COLO668 (cell line): Measurements from ENCODE around the gene GNAZ.

Experiments
- DNase-seq: peaks from one replicate; lab custom pipeline; 2025; ENCODE audit not compliant: unreplicated experiment; lab: John Stamatoyannopoulos, UW

Gene GNAZ

DNA sequence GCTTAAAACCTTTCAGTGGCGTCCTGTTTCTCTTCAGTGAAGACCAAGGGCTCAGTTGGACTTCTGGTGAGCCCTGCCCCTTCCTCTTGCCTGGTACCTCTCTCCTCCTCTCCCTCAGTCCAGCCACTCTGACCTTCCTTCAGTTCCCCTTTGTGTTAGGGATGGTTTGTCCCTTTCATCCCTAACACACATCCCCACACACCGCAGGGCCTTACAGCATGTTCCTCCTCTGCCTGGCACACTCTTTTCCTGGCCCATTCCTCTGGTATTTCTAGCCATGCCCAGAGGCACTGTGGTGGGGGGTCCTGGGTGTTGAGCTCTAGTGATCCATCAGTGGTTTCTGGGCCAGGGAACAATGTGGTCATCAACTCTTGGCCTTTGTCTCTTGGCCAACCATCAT is 21.4 kb downstream of the GNAZ start:
- no peak for DNase-seq

DNA sequence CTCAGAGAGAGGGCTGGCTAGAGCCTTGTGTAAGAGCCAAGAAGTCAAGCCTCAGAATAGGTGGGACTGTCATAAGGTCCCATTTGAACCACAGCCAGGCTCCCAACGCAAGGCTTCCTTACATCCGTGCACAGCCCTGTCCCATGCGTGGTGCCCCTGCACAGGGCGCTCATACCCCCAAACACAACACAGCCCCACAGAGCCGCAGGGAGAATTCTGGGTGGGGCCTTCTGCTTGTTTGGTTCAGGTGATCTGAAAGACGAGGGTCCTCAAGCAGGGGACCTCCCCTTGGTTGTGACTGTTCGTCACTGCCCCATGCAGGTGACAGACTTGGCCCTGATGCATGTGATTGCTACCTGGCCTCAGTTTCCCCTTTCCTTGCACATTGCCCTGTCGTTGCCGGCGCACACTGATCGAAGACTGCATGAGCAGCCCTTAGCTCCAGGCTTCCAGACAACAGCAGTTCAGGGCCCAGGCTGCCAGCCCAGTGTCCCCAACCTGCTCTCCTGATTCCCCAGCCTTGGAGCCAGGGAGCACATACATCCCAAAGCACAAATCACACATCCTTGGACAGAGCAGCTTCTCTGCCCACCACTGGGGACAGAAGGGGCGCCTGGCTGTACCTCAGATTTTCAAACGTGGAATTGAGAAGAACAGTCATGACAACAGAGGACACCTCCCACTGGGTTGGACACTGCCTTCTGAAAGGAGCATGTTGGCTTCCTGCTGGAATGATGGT is 22.1 kb downstream of the GNAZ start:
- no peak for DNase-seq

DNA sequence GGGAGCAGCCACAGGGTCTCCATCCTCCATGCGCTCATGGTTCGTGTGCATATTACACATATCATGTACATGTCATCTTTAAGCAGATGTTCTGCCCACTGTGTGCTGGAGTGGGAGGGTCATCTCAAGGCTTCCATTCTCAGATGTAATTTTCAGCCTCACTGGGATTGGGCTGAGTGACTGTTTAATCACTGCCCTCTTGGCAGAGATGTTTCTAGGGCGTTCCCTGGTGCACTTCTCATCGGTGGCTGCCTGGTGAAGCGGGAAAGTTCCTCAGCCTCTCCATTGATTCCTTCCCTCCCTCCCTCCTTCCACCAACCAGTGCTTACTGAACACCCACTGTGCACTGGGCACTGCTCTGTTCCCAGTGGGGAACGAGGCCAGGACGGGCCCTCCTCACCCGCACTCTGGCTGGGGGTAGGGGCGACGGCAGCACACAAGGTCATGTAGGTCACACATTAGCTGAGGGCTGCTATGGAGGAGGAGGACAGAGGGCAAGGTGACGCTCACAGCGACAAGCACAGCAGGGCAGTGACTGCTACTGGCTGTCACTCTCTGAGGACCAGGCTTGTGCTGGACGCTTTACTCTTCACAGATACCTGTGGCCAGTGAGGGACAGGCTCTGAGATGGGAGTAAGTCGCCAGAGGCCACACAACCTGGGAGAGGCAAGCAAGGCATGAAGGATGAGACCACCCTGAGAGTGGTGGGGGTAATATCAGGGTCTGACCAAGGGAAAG is 22.9 kb downstream of the GNAZ start:
- no peak for DNase-seq

DNA sequence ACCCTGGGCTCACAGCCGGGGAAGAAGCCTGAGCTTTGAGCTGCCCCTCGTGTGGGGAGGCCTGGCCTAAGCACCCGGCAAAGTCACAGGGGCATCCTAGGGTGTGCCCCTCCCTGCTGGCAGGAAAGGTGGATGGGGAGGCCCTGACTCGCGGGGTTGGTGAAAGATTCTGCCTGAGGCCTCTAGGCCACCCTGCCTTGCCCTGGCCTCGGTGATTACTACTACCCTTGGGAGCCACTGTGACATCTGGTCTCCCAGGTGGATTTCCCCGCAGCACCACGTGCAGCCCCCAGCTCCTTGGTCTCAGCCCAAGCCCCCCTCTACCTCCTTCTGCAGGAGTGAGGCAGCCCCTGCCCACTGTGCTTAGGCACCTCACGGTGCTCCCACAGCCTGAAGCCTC is 23.9 kb downstream of the GNAZ start:
- no peak for DNase-seq

DNA sequence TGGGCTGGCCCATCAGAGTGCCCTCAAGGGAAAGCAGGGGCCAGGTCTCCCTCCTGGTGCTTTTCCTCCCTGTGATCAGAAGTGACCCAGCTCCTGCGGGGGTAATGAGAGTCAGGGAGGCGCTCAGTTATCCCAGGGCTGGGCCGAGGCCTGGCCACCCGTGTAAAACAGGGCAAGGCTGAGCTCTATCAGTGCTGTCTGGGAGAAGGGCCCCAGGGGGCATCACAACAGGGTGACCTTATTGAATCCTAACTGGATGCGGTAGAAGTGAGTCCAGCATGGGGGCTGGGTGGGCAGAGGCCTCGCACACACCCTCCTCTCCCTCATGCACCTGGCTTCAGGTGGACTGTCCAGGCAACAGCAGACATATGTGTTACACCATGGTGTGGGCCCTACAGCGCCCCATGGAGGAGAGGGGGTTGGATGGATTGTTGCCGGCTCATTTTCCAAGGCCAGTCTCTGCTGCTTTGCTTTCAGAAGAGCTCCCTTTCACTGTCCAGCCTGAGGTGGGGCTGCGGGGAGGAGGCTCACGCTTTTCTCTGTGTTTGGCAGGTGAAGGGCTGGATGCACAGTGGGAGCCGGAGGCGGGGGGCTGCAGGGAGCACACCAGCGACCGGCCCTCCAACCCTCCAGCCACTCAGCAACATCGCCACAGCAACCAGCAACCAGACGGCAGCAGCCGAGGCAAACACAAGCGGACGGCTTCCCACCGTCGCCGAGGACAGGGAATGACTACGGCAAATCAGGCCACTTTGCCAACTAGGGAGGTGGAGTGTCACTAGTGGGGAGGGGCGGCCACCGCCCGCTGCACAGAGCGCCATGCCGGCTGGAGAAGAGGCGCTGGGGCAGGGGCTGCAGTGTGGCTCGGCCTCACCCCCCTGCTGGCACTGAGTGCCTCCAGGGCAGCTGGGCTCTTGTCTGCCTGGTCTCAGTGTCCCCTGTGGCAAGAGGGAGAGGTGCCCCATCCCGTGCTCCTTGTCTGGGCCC is 24.7 kb downstream of the GNAZ start:
- DNase-seq: no peak

DNA sequence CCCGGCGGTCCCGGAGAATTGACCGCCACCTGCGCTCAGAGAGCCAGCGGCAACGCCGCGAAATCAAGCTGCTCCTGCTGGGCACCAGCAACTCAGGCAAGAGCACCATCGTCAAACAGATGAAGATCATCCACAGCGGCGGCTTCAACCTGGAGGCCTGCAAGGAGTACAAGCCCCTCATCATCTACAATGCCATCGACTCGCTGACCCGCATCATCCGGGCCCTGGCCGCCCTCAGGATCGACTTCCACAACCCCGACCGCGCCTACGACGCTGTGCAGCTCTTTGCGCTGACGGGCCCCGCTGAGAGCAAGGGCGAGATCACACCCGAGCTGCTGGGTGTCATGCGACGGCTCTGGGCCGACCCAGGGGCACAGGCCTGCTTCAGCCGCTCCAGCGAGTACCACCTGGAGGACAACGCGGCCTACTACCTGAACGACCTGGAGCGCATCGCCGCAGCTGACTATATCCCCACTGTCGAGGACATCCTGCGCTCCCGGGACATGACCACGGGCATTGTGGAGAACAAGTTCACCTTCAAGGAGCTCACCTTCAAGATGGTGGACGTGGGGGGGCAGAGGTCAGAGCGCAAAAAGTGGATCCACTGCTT is 25.5 kb downstream of the GNAZ start:
- no peak for DNase-seq

DNA sequence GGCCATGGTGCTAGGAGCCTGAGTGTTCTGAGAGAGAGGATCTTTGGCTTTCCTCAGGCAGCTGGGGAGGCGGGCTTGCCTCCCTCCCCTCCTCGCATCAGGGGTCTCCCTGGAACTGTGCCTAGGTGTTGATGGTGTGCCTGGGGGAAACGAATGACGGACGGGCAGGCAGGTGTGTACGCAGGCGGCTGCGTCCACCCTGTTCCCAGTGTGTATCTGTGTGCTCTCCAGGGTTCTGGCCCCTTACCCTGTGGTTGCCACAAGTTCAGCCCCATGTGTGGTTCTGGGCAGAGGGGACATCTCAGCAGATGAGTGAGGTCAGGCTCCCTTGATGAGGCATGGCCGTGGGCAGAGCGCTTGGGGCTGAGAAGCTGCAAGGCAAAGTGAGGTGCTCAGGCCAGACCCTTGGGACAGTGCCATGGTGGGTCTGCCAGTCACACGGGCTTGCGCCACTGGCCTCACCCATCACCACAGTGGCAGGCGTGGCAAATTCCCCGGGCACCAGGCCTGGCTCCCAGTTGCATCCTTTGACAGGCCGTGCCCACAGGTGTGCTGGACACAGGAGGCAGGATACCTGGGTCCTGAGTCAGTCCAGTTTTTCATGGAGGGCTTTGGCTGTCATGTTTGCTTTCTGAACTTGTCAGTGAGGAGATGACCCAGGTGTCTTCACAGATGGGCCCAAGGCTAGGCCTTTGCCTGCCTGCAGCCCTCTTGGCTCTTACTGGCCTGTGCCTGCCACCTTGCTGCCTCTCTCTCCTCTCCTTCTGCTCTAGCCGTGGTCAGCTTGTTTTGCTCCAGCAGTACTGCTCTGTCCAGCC is 27.3 kb downstream of the GNAZ start:
- no peak for DNase-seq

DNA sequence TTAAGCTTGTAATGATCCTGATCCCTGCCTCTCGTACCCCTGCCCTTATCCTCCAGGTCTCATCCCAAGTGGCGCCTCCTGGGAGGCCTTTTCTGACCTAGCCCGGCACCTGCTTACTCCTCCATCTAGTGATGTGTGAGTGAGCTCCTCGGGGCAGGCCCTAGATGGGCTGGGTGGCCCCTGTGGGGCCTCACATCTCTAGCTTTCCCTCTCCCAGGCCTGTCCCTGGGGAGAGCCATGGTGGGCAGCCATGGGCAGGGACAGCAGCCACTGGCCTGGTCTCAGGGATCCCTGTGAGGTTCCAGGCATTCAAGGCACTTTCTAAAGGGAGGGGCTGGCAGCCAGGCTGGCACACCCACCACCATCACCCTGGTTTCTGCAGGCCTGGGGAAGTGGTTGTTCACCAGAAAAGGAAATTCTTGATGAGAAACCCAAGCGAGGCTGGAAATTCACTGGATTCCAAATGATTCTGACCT is 27.9 kb downstream of the GNAZ start:
- no peak for DNase-seq

DNA sequence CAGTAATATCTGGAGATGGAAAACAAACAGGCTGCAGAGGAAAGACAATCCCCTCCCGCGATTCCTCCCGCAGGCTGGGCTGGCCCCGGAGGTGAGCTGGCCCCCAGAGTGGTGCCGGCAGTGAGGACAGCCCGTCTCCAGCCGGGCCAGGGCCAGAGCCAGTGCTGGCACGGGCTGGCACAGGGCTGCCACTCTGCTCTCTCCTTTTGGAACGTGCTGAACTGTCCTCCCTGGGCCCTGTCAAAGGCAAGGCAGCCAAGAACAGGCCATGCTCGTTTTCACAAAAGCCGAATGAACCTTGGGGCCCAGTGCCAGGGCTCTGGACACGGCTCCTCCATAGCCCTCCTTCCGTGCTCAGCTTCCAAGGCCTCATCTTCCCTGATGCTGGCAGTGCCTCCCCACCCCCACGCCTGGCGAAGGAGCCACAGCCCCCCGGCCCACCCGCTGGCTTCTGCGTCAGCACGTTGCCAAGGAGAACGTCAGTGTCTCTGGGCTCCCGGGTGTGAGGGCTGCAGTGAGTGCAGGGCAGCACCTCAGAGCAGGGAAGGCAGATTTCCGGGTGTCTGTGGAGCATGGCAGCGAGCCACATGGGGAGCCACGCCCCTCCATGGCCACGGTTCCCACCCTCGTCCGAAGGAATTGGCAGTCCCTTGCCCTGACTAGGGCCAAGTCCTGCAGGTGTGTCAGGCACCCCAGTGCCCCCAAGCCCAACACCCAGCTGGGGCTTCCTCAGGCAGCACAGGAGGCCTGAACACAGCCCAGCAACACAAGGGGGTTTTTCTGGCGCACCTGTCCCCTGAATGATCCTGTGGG is 28.6 kb downstream of the GNAZ start:
- no peak for DNase-seq

DNA sequence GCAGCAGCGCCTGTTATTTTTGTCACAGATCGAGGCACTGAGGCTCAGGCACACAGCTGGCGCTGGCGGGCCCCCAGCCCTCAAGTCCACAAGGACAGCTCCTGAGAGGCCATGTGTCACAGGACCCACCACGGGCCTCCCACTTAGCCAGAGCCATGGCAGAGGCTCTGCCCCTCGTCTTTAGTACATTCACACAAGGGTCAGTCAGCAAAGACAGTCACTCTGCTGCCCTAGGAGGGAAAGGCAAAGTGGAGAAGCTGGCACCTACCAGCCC is 29.1 kb downstream of the GNAZ start:
- DNase-seq: no peak

DNA sequence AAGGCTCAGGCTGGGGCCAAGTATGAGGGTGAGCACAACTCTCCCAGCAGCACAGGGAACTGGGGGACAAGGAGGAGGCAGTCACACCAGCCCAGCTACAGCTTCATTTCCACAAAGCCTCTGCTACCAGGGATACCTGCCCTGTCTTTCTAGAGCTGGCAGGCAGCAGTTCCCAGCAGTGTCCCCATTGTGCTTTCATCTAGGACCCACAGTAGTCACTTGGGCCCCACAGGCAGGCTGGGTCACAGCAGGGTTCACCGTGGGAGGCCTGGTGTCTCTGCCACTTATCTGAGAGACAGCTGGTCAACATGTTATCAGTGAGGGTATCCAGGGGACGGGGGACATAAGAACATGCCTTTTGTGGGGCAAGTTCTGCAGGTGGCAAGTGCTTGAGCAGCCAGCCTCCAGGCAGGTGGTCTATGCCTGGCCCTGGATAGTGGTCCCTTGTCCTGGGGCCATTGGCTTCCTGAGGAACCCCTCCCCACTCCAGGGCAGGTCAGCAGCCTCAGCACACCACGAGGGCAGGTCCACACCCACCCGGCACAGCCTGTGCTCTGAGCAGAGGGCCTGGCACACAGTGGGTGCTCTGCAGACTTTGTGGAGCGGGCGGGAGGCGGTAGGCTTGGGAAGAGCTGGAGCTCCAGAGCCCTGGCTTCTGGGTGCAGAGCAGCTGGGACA is 29.9 kb downstream of the GNAZ start:
- no peak for DNase-seq

DNA sequence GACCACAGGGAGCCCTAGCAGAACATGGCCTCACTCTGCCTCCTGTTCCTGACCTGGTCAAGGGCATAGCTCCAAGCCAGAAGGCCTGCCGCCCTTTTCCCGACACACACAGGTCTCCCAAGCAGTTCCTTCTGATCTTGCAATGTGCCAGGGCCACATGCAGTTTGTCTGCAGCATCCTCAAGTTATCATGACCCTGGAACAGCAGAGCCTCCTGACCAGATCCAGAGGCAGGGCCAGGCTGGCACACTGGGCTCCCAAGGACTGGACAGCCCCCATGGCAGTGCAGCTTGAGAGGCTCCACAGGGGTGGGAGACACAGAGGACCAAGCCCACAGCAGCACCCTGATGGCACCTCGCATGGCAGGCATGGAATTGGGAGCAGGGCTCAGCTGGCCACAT is 31.2 kb downstream of the GNAZ start:
- DNase-seq: no peak

DNA sequence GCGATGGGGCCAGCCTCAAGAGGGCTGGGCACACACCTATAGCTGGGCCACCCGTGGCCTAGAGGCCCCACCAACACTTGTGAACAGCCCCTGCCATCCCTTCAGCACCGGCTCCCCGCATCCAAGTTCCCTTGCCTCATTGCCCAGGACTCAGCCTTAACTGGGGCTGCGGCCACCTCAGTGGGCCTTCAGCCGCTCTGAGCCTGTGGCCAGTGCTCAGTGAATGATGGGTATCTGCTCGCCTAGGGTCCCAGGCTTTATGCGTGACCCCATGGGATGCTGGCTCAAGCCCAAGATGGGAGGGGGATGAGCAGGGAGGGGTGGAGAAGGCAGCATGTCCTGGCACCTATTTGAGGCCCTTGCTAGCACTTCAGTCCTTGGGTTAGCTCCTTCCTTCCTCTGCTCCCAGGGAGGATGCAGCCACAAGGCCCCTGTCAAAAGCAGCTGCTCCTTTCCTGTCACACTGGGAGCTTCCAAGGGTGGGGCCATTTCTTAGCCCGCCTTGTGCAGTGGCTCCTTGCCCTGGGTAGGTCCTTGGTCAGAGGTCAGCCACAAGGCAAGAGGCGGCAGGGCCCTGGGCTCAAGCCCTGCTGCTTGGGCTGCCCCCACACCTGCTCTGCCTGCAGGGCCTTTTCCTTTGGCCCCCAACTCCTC is 31.8 kb downstream of the GNAZ start:
- DNase-seq: no peak

DNA sequence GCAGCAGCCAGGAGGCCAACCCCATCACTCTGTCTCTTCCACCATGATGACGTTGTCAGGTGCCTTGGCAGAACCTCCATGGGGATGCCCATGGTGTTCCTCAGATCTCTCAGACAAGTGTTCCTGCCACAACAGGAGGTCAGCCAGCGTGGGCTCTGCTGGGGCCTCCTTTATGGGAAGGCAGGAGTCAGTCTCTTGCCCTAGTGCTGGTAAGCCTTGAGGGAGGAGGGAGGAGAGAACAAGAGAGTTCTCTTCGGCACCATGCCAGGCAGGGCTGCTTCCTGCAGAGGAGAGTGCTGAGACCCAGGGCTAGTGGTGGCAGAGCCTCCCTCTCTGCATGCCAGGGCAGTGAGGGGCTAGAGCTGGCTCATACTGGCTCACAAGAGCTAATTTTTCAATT is 32.5 kb downstream of the GNAZ start:
- DNase-seq: no peak

DNA sequence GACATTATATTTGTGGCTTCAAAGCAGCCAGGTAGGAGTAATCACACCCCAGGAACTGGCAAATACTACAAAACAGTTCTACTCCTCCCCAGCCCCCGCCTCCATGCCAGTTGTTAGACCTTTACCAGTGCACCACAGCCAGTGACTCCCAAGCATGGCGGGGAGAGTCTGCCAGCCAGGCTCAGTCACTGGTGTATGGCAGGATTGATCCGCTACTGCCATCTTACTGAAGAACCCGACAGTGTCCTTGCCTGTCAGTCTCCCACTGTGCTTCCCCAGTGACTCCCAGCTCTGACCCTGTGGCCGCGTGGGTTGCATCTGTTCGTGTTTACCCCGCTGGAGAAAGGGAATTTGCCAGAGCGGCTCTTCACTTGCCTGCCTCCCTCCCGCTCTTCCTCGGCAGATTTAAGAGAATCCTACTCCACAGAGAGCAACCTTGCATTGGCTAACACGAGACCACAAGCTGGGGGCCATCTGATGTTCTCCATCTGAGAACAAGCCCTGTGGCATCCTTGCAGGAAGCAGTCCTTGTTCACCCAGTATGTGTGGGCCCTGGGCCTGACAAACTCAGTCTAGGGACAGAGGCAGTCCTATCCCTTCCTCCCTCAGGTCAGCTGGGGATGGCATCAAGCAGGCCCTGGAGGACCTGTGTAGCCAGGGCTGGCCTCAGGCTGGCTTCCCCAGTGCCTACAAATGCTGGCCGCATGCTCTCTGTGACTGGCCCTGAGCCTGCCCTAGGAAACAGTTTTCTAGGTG is 33.1 kb downstream of the GNAZ start:
- no peak for DNase-seq

DNA sequence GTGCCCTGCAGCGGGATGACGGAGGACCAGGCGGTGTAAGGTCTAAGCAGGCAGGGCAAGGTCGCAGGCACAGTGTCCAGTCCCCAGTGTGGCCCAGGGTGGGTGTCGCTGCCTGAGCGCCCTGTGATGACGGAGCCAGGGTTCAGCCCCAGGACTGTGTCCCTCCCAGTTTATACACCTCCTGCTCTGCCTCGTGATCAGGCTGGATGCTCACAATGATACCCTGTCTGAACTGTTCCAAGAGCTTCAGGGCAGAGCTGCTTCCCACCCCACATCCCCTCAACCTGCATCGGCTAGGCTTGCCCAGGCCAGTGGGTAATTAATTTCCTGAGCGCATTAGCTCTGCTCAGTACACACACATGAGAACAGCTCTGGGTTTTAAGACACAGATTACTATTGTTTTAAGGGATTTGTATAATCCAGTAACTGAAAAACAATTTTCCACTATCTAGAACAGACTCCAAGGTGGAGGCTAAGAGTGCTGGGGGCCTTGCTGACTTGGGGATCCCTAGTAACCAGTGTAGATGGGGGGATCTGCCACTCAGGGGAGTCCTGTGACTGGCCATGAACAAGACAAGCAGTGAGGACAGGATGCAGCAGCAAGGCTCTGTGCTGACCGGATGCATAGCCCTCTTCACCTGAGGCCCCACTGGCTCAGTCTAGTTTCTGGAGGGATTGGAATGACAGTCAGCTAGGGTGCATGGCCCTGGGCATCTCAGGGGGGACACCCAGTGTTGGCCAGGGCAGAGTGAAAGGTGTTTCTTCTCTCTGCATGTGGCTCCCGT is 34.1 kb downstream of the GNAZ start:
- DNase-seq: no peak

DNA sequence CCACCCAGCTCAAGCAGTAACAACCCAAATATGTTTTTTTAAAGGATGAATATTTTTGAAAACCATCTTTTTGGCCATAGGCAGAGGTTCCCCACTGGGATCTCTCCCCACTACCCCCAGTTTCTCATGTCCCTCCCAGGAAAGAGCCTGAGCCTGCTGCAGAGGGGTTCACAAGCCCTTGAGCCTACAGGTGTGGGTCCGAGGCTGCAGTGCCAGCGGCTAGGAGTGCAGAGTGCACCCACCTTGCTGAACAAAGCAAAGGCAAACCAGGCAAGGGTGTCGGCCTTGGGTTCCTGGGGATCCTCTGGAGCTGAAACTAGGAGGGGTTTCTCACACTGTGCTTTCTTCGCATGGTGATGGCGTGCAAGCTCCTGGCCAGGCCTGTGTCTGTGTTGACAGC is 35.0 kb downstream of the GNAZ start:
- DNase-seq: no peak
